ENCODE results near the gene NFIC. TPM values are rescaled to one million over a fixed set of nuclear protein-coding genes. Genes with fewer than 3 reads are reported as not detected.

The NFIC gene
- total RNA-seq, 1 experiment from 2014 or later = 75.6 TPM

- ChIA-PET CTCF (no interaction called here), POLR2A (ENCODE audit: unreplicated experiment) (interaction anchor here (0.6 kb wide), 1 partner anchor 422 kb away, joined by 5 read pairs; no protein-coding TSS in a partner anchor)
- H3K4me3 ChIP-seq = no peak overlapping the region
- TF ChIP-seq CTCF (conservative IDR thresholded peaks at IDR 0.05) = no peak
- no peak for TF ChIP-seq EZH2 (IDR thresholded peaks at IDR 0.05; ENCODE audit: low read depth)
- no peaks in the 10 kb centered on the region; the same call in 1 of the 2 replicates for H4K20me1 ChIP-seq (ENCODE audit: insufficient read depth)
- H2AFZ ChIP-seq = no peak overlapping the region
- no peaks in the 10 kb centered on the region for H3K4me1 ChIP-seq (replicated peaks; ENCODE audit: insufficient read depth)
- H3K36me3 ChIP-seq (ENCODE audit: low read depth) = no peaks in the 10 kb centered on the region
- H3K79me2 ChIP-seq (ENCODE audit: low read depth) = no peaks in the 10 kb centered on the region
- no peaks in the 10 kb centered on the region for H3K27me3 ChIP-seq (ENCODE audit: insufficient read depth, low read depth)
- no peak overlapping the region for H3K4me2 ChIP-seq
- no peak for DNase-seq
- intact Hi-C loops (cut with micrococcal nuclease; ENCODE audit: unreplicated experiment) = no loop called here
- H3F3A ChIP-seq (ENCODE audit: insufficient read depth, low read depth) = no peaks in the 10 kb centered on the region
- BruUV-seq (replicated peaks) = no TSS peak
- H3K9me3 ChIP-seq (ENCODE audit: insufficient read depth, low read depth) = no peaks in the 10 kb centered on the region
- no peaks in the 10 kb centered on the region for H3K9me2 ChIP-seq (ENCODE audit: insufficient read depth)
- H3K27ac ChIP-seq = no peak overlapping the region
Measured at GRCh38 chr19:3441986-3442329, 75.6 kb downstream of the NFIC start.

GRCh38 chr19:3442487-3443071 is 76.2 kb downstream of the NFIC start:
- Histone ChIP-seq H3K36me3 (ENCODE audit: low read depth) (no peaks in the 10 kb centered on the region), H3K27me3 (ENCODE audit: insufficient read depth, low read depth) (no peaks in the 10 kb centered on the region), H3K4me2 (no peak overlapping the region), H2AFZ (no peak overlapping the region), H3K79me2 (ENCODE audit: low read depth) (no peaks in the 10 kb centered on the region), H3K9me3 (ENCODE audit: insufficient read depth, low read depth) (no peaks in the 10 kb centered on the region), H3K9me2 (ENCODE audit: insufficient read depth) (no peaks in the 10 kb centered on the region), H3K27ac (no peak overlapping the region), H3K4me1 (replicated peaks; ENCODE audit: insufficient read depth) (no peaks in the 10 kb centered on the region), H3K4me3 (no peak overlapping the region), H3F3A (ENCODE audit: insufficient read depth, low read depth) (no peaks in the 10 kb centered on the region), H4K20me1 (ENCODE audit: insufficient read depth) (no peaks in the 10 kb centered on the region; the same call in 1 of the 2 replicates)
- intact Hi-C loops (cut with micrococcal nuclease; ENCODE audit: unreplicated experiment) = no loop called here
- ChIA-PET POLR2A (ENCODE audit: unreplicated experiment) (no interaction called here), CTCF (no interaction called here)
- TF ChIP-seq CTCF (conservative IDR thresholded peaks at IDR 0.05) (no peak), EZH2 (IDR thresholded peaks at IDR 0.05; ENCODE audit: low read depth) (no peak)
- BruUV-seq (replicated peaks) = no TSS peak
- no peak for DNase-seq

- intact Hi-C loops (cut with micrococcal nuclease; ENCODE audit: unreplicated experiment) = no loop called here
- H3K4me1 ChIP-seq (replicated peaks; ENCODE audit: insufficient read depth) = no peaks in the 10 kb centered on the region
- no peaks in the 10 kb centered on the region for H3K9me3 ChIP-seq (ENCODE audit: insufficient read depth, low read depth)
- no peaks in the 10 kb centered on the region for H3K36me3 ChIP-seq (ENCODE audit: low read depth)
- no peak overlapping the region for H3K4me3 ChIP-seq
- no peaks in the 10 kb centered on the region for H3K9me2 ChIP-seq (ENCODE audit: insufficient read depth)
- H3K27me3 ChIP-seq (ENCODE audit: insufficient read depth, low read depth) = no peaks in the 10 kb centered on the region
- no peaks in the 10 kb centered on the region; the same call in 1 of the 2 replicates for H4K20me1 ChIP-seq (ENCODE audit: insufficient read depth)
- H3F3A ChIP-seq (ENCODE audit: insufficient read depth, low read depth) = no peaks in the 10 kb centered on the region; the same call in 1 of the 2 replicates
- H3K79me2 ChIP-seq (ENCODE audit: low read depth) = no peaks in the 10 kb centered on the region
- BruUV-seq (replicated peaks) = no TSS peak
- no peak for DNase-seq
- POLR2A ChIA-PET (ENCODE audit: unreplicated experiment) = no interaction called here
- TF ChIP-seq EZH2 (IDR thresholded peaks at IDR 0.05; ENCODE audit: low read depth) (no peak), CTCF (conservative IDR thresholded peaks at IDR 0.05) (no peak)
- H3K27ac ChIP-seq = no peak overlapping the region
- no peak overlapping the region for H3K4me2 ChIP-seq
- no peak overlapping the region for H2AFZ ChIP-seq
- CTCF ChIA-PET = no interaction called here
Measured at GRCh38 chr19:3443840-3444694, 77.7 kb downstream of the NFIC start.
